ENCODE results near the gene TYW1B. TPM values are rescaled to one million over a fixed set of nuclear protein-coding genes. Genes with fewer than 3 reads are reported as not detected.
"Not testable (repeated sequence)": the region's sequence is repeated elsewhere in the genome, so short reads cannot be mapped to it uniquely, and the experiment has no call there.

Gene TYW1B
- total and polyA plus RNA-seq, 4 donors, result 1.0 to 3.8 (median 2.1) TPM

GRCh38 chr7:72648574-72648973 is 179.4 kb downstream of the TYW1B start:
- ATAC-seq (ENCODE audit: low FRiP score); H3K9me3 ChIP-seq (ENCODE audit: control insufficient read depth, low read length); H3K4me1 ChIP-seq (ENCODE audit: control insufficient read depth in 1 of 2, insufficient read depth in 2 of 2, low read length in 2 of 2); DNase-seq; intact Hi-C loops (cut with DNase I); H3K4me3 ChIP-seq (ENCODE audit: low read length in 2 of 2); H3K27me3 ChIP-seq (ENCODE audit: control insufficient read depth in 1 of 2, insufficient read depth in 2 of 2, low read length in 1 of 2); H3K36me3 ChIP-seq (ENCODE audit: control insufficient read depth in 1 of 2, insufficient read depth in 2 of 2, low read length in 1 of 2); H3K27ac ChIP-seq (ENCODE audit: low read depth in 1 of 2, low read length in 2 of 2): not testable (repeated sequence)
- WGBS, 2 donors, result 89 to 96% methylated on average over 4 of the region's 4 CpGs

GRCh38 chr7:72643708-72644107 is 184.3 kb downstream of the TYW1B start:
- H3K4me1 ChIP-seq (ENCODE audit: control insufficient read depth in 1 of 2, insufficient read depth in 2 of 2, low read length in 2 of 2); H3K9me3 ChIP-seq (ENCODE audit: control insufficient read depth, low read length); H3K36me3 ChIP-seq (ENCODE audit: control insufficient read depth in 1 of 2, insufficient read depth in 2 of 2, low read length in 1 of 2); H3K27me3 ChIP-seq (ENCODE audit: control insufficient read depth in 1 of 2, insufficient read depth in 2 of 2, low read length in 1 of 2); ATAC-seq (ENCODE audit: low FRiP score); H3K4me3 ChIP-seq (ENCODE audit: low read length in 2 of 2); intact Hi-C loops (cut with DNase I); H3K27ac ChIP-seq (ENCODE audit: low read depth in 1 of 2, low read length in 2 of 2); DNase-seq: not testable (repeated sequence)
- WGBS, 2 donors, result 86 to 100% methylated on average over 1 of the region's 1 CpG

DNA sequence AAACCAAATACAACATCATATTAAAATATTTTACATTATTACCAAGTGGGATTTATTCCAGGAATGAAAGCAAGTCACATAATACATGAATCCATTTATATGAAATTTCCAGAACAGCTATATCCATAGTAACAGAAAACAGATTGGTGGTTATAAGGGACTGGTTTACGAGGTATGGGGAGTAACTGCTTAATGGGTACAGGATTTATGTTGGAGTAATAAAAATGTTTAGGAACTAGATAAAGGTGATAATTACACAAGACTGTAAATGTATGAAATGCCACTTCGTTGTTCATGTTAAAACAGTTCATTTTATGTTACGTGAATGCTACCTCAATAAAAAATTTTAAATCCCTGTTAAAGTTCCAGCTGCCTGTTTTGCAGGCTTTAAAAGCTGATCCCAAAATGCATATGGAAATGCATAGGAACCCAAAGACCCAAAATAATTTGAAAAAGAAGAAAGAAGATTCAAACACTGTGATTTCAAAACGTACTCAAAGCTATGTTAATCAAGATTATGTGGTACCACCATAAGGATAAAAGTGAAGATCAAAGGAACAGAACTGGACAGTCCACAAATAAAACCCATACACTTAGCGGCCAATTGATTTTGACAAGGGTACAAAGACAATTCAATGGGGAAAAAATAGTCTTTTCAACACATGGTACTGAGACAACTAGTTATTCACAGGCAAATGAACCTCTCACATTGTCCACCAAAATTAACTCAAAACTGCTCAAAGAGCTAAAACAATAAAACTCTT is 186.3 kb downstream of the TYW1B start:
- intact Hi-C loops (cut with DNase I); H3K27me3 ChIP-seq (ENCODE audit: control insufficient read depth in 1 of 2, insufficient read depth in 2 of 2, low read length in 1 of 2); H3K27ac ChIP-seq (ENCODE audit: low read depth in 1 of 2, low read length in 2 of 2); ATAC-seq (ENCODE audit: low FRiP score); H3K4me1 ChIP-seq (ENCODE audit: control insufficient read depth in 1 of 2, insufficient read depth in 2 of 2, low read length in 2 of 2); DNase-seq; H3K9me3 ChIP-seq (ENCODE audit: control insufficient read depth, low read length); H3K4me3 ChIP-seq (ENCODE audit: low read length in 2 of 2); H3K36me3 ChIP-seq (ENCODE audit: control insufficient read depth in 1 of 2, insufficient read depth in 2 of 2, low read length in 1 of 2): not testable (repeated sequence)
- WGBS, 2 donors, result 81 to 89% methylated on average over 5 of the region's 5 CpGs

DNA sequence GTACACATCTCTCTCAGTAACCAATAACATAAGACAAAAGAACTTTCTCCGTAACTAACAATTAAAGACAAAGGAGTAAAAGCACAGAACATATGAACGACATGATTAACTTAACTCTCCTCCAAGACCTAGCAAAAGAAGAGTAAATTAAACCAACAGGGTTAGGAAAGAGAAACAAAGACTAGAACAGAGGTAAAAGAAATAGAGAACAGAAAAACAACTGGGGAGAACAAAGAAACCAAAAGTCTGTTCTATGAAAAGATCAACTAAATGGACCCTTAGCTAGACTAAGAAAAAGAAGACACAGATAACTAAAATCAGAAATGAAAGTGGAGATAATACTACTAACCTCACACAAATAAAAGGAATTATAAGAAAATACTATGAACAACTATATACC is 187.3 kb downstream of the TYW1B start:
- H3K36me3 ChIP-seq (ENCODE audit: control insufficient read depth in 1 of 2, insufficient read depth in 2 of 2, low read length in 1 of 2); H3K4me1 ChIP-seq (ENCODE audit: control insufficient read depth in 1 of 2, insufficient read depth in 2 of 2, low read length in 2 of 2); H3K27ac ChIP-seq (ENCODE audit: low read depth in 1 of 2, low read length in 2 of 2); DNase-seq; ATAC-seq (ENCODE audit: low FRiP score); H3K4me3 ChIP-seq (ENCODE audit: low read length in 2 of 2); H3K9me3 ChIP-seq (ENCODE audit: control insufficient read depth, low read length); H3K27me3 ChIP-seq (ENCODE audit: control insufficient read depth in 1 of 2, insufficient read depth in 2 of 2, low read length in 1 of 2); intact Hi-C loops (cut with DNase I): not testable (repeated sequence)
- 83 to 86% methylated on average over 2 of the region's 2 CpGs for WGBS, 2 donors

GRCh38 chr7:72635273-72635908 is 192.6 kb downstream of the TYW1B start:
- H3K36me3 ChIP-seq (ENCODE audit: control insufficient read depth in 1 of 2, insufficient read depth in 2 of 2, low read length in 1 of 2); H3K4me1 ChIP-seq (ENCODE audit: control insufficient read depth in 1 of 2, insufficient read depth in 2 of 2, low read length in 2 of 2); H3K9me3 ChIP-seq (ENCODE audit: control insufficient read depth, low read length); H3K27ac ChIP-seq (ENCODE audit: low read depth in 1 of 2, low read length in 2 of 2); H3K4me3 ChIP-seq (ENCODE audit: low read length in 2 of 2); DNase-seq; intact Hi-C loops (cut with DNase I); H3K27me3 ChIP-seq (ENCODE audit: control insufficient read depth in 1 of 2, insufficient read depth in 2 of 2, low read length in 1 of 2); ATAC-seq (ENCODE audit: low FRiP score): not testable (repeated sequence)
- 32 to 33% methylated on average over 8 of the region's 8 CpGs for WGBS, 2 donors

DNA sequence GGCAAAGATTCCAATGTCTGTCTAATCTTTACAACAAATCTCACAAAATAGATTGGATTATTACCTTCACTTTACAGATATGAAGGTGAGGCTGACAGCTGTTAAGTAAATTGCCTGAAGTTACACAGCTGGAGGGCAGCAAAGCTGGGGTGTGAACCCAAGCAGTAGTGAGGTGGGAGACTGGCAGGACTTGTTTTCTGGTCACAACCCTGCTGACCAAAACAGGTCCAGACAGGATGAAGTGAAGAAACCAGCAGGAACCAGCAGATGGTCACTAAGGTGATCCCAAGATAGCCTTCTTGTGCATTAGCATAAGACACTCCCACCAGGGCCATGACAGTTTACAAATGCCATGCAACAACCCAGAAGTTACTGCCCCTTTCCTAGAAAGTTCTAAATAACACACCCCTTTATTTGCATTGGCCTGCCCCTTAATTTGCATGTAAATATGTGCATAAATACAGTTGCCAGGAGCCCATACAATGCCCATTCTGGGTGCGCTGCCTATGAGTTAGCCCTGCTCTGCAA is 195.2 kb downstream of the TYW1B start:
- H3K36me3 ChIP-seq (ENCODE audit: control insufficient read depth in 1 of 2, insufficient read depth in 2 of 2, low read length in 1 of 2); ATAC-seq (ENCODE audit: low FRiP score); H3K9me3 ChIP-seq (ENCODE audit: control insufficient read depth, low read length); H3K27me3 ChIP-seq (ENCODE audit: control insufficient read depth in 1 of 2, insufficient read depth in 2 of 2, low read length in 1 of 2); H3K27ac ChIP-seq (ENCODE audit: low read depth in 1 of 2, low read length in 2 of 2); H3K4me3 ChIP-seq (ENCODE audit: low read length in 2 of 2); intact Hi-C loops (cut with DNase I); DNase-seq; H3K4me1 ChIP-seq (ENCODE audit: control insufficient read depth in 1 of 2, insufficient read depth in 2 of 2, low read length in 2 of 2): not testable (repeated sequence)
- WGBS, 2 donors, result 92 to 100% methylated on average over 1 of the region's 1 CpG

DNA sequence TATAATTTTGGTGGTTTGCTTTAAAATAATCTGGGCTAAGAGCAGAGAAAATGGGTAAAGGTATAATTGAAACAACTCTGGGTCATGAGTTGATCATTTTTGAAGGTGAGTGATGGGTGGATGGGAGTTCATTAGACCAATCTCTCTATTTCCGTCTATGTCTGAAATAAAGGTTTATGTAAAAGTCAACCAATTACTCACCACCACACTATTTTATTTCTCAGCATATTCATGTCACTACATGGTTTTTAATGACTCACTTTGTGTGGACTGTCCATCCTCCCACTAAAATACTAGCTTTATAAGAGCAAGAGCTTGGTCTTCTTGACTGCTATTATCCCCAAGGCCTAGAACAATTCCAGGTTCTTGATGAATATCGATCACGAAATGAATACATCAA is 199.6 kb downstream of the TYW1B start:
- WGBS, 2 donors, result 81 to 82% methylated on average over 1 of the region's 3 CpGs
- H3K4me1 ChIP-seq (ENCODE audit: control insufficient read depth in 1 of 2, insufficient read depth in 2 of 2, low read length in 2 of 2); DNase-seq; H3K27ac ChIP-seq (ENCODE audit: low read depth in 1 of 2, low read length in 2 of 2); H3K27me3 ChIP-seq (ENCODE audit: control insufficient read depth in 1 of 2, insufficient read depth in 2 of 2, low read length in 1 of 2); H3K36me3 ChIP-seq (ENCODE audit: control insufficient read depth in 1 of 2, insufficient read depth in 2 of 2, low read length in 1 of 2); intact Hi-C loops (cut with DNase I); H3K4me3 ChIP-seq (ENCODE audit: low read length in 2 of 2); ATAC-seq (ENCODE audit: low FRiP score); H3K9me3 ChIP-seq (ENCODE audit: control insufficient read depth, low read length): not testable (repeated sequence)

DNA sequence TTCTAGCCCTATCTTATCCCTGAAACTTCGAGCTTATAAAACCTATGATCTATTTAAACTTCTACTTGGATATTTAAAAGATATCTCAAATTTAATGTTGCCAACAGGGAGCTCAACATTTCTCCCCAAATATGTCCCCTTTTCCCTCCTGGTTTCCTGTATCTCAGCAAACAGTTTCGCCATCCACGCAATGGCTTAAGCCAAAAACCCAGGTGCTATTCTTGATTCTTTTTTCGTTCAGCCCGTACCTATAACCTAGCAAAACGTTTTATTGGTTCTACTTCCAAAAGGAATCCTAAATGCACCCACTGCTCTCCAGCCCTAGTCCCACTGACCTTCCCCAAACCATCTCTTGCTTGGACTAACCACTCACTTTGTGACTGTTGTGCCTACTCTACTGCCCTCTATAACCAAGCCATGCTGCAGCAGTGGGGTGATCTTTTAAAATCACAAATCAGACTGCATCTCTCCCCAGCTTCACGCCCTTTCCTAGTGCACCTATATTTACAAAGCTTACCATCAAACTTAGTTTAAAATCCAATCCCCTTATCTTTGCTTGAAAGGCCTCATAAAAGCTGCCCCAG is 201.5 kb downstream of the TYW1B start:
- WGBS, 2 donors, result 77 to 80% methylated on average over 6 of the region's 7 CpGs
- H3K27me3 ChIP-seq (ENCODE audit: control insufficient read depth in 1 of 2, insufficient read depth in 2 of 2, low read length in 1 of 2); H3K36me3 ChIP-seq (ENCODE audit: control insufficient read depth in 1 of 2, insufficient read depth in 2 of 2, low read length in 1 of 2); ATAC-seq (ENCODE audit: low FRiP score); H3K9me3 ChIP-seq (ENCODE audit: control insufficient read depth, low read length); H3K4me1 ChIP-seq (ENCODE audit: control insufficient read depth in 1 of 2, insufficient read depth in 2 of 2, low read length in 2 of 2); DNase-seq; H3K4me3 ChIP-seq (ENCODE audit: low read length in 2 of 2); H3K27ac ChIP-seq (ENCODE audit: low read depth in 1 of 2, low read length in 2 of 2); intact Hi-C loops (cut with DNase I): not testable (repeated sequence)

All from aorta (tissue), 5 donors.